ENCODE results near the gene SUMO1.

The SUMO1 gene

GRCh38 chr2:202196727-202197126, 41.7 kb downstream of the SUMO1 start:
- no peak for DNase-seq (ENCODE audit: low spot score)

GRCh38 chr2:202194418-202194817, 44.0 kb downstream of the SUMO1 start:
- DNase-seq (ENCODE audit: low spot score), result no peak

- DNase-seq (ENCODE audit: low spot score), result no peak
Measured at GRCh38 chr2:202193881-202194353, 44.5 kb downstream of the SUMO1 start.

- no peak for DNase-seq (ENCODE audit: low spot score)
Measured at GRCh38 chr2:202193305-202193704, 45.1 kb downstream of the SUMO1 start.

GRCh38 chr2:202187570-202187969, 50.8 kb downstream of the SUMO1 start:
- no peak for DNase-seq (ENCODE audit: low spot score)

- no peak for DNase-seq (ENCODE audit: low spot score)
Measured at GRCh38 chr2:202186641-202187202, 51.7 kb downstream of the SUMO1 start.

GRCh38 chr2:202185156-202185555, 53.2 kb downstream of the SUMO1 start:
- no peak for DNase-seq (ENCODE audit: low spot score)

GRCh38 chr2:202184557-202184956, 53.8 kb downstream of the SUMO1 start:
- DNase-seq (ENCODE audit: low spot score), result no peak

GRCh38 chr2:202178346-202178958, 59.9 kb downstream of the SUMO1 start:
- peak; percentile 67 for DNase-seq (ENCODE audit: low spot score)

- DNase-seq (ENCODE audit: low spot score), result peak; percentile 51
Measured at GRCh38 chr2:202172439-202173211, 65.8 kb downstream of the SUMO1 start.

- DNase-seq (ENCODE audit: low spot score), result no peak
Measured at GRCh38 chr2:202171241-202171825, 67.1 kb downstream of the SUMO1 start.

GRCh38 chr2:202169832-202170424, 68.5 kb downstream of the SUMO1 start:
- no peak for DNase-seq (ENCODE audit: low spot score)

GRCh38 chr2:202169131-202169530, 69.3 kb downstream of the SUMO1 start:
- DNase-seq (ENCODE audit: low spot score), result no peak

- no peak for DNase-seq (ENCODE audit: low spot score)
Measured at GRCh38 chr2:202165945-202166344, 72.5 kb downstream of the SUMO1 start.

GRCh38 chr2:202165208-202165607, 73.2 kb downstream of the SUMO1 start:
- DNase-seq (ENCODE audit: low spot score), result no peak

- DNase-seq (ENCODE audit: low spot score), result no peak
Measured at GRCh38 chr2:202164411-202164810, 74.0 kb downstream of the SUMO1 start.

- DNase-seq (ENCODE audit: low spot score), result no peak
Measured at GRCh38 chr2:202161151-202161835, 77.1 kb downstream of the SUMO1 start.

GRCh38 chr2:202158796-202159195, 79.6 kb downstream of the SUMO1 start:
- no peak for DNase-seq (ENCODE audit: low spot score)

GRCh38 chr2:202157211-202157990, 81.0 kb downstream of the SUMO1 start:
- no peak for DNase-seq (ENCODE audit: low spot score)

Measured in CD4-positive, alpha-beta T cell treated with Interleukin-15 for 4 hours (primary cell).